GM23338 (cell line): ENCODE results near the gene IPO13. TPM values are rescaled to one million over a fixed set of nuclear protein-coding genes. Genes with fewer than 3 reads are reported as not detected.

ENCODE experiments used
- ATAC-seq: fragments of 200-7000 bp; cut with Tn5 transposase; 3 replicates; pipeline ENCODE4 v1.9.1; 2020
- DNase-seq: peaks from one replicate; pipeline ENCODE4 v3.0.0-alpha.2; 2015; ENCODE audit warnings: low spot score
- H2AFZ ChIP-seq: fragments of 200-600 bp; sonication (generic); 2 replicates; pipeline ENCODE4 v1.8.0; 2016; ENCODE audit warnings: antibody characterized with exemption, mild to moderate bottlenecking, moderate library complexity
- H3F3A ChIP-seq: fragments of 200-600 bp; sonication (generic); replicated peaks from 2 replicates; pipeline ENCODE4 v1.8.0; 2017; ENCODE audit warnings: antibody characterized with exemption, mixed run types, low read depth
- H3K27ac ChIP-seq: fragments of 200-600 bp; sonication (generic); 2 replicates; pipeline ENCODE4 v1.6.1; 2016; ENCODE audit warnings: low read depth
- H3K27me3 ChIP-seq: fragments of 200-600 bp; sonication (generic); 2 replicates; pipeline ENCODE4 v1.8.0; 2016; ENCODE audit warnings: mild to moderate bottlenecking, mixed run types, moderate library complexity; ENCODE audit not compliant: insufficient read depth
- H3K36me3 ChIP-seq: fragments of 200-600 bp; sonication (generic); 2 replicates; pipeline ENCODE4 v1.8.0; 2016; ENCODE audit warnings: mild to moderate bottlenecking; ENCODE audit not compliant: insufficient read depth
- H3K4me1 ChIP-seq: fragments of 200-600 bp; sonication (generic); 2 replicates; pipeline ENCODE4 v1.8.0; 2016; ENCODE audit warnings: mild to moderate bottlenecking, moderate library complexity; ENCODE audit not compliant: insufficient read depth
- H3K4me2 ChIP-seq: fragments of 200-600 bp; sonication (generic); 2 replicates; pipeline ENCODE4 v1.7.1; 2017; ENCODE audit warnings: mixed run types
- H3K4me3 ChIP-seq: fragments of 200-600 bp; sonication (generic); 2 replicates; pipeline ENCODE4 v1.6.1; 2016; ENCODE audit warnings: mixed run types
- H3K79me2 ChIP-seq: fragments of 200-600 bp; sonication (generic); replicated peaks from 2 replicates; pipeline ENCODE4 v1.8.0; 2017; ENCODE audit warnings: mild to moderate bottlenecking; ENCODE audit not compliant: insufficient read depth
- H3K9me2 ChIP-seq: fragments of 200-600 bp; sonication (generic); 2 replicates; pipeline ENCODE4 v1.8.0; 2017; ENCODE audit not compliant: insufficient read depth
- H4K20me1 ChIP-seq: fragments of 200-600 bp; sonication (generic); replicated peaks from 2 replicates; pipeline ENCODE4 v1.8.0; 2017; ENCODE audit warnings: mild to moderate bottlenecking; ENCODE audit not compliant: insufficient read depth
- H3K27ac Mint-ChIP-seq: 2 replicates; pipeline ENCODE4 v1.8.0; 2020; ENCODE audit warnings: inconsistent platforms, mild to moderate bottlenecking, moderate library complexity, mixed read lengths
- H3K27me3 Mint-ChIP-seq: 3 replicates; pipeline ENCODE4 v1.8.0; 2022; ENCODE audit warnings: low read depth, mild to moderate bottlenecking, moderate library complexity, mixed read lengths, inconsistent platforms; ENCODE audit not compliant: insufficient read depth, poor library complexity
- H3K36me3 Mint-ChIP-seq: 3 replicates; pipeline ENCODE4 v1.8.0; 2021; ENCODE audit warnings: low read depth, mild to moderate bottlenecking, inconsistent platforms, moderate library complexity, mixed read lengths
- H3K4me1 Mint-ChIP-seq: 3 replicates; pipeline ENCODE4 v1.8.0; 2020; ENCODE audit warnings: mild to moderate bottlenecking, inconsistent platforms, mixed read lengths
- H3K4me3 Mint-ChIP-seq: 3 replicates; pipeline ENCODE4 v1.8.0; 2021; ENCODE audit warnings: moderate library complexity, mild to moderate bottlenecking, inconsistent platforms, mixed read lengths
- H3K9me3 Mint-ChIP-seq: 3 replicates; pipeline ENCODE4 v1.8.0; 2020; ENCODE audit warnings: moderate library complexity, mild to moderate bottlenecking, inconsistent platforms, mixed read lengths
- CREB1 ChIP-seq: fragments of 250-450 bp; sonication (Bioruptor Pico); IDR thresholded peaks from 2 replicates; pipeline ENCODE4 v1.5.0; 2020; ENCODE audit warnings: low read depth, mild to moderate bottlenecking, moderate library complexity
- CTCF ChIP-seq, 2 experiments: fragments of 200-600 bp in 1 of 2; sonication (generic) in 1 of 2; conservative IDR thresholded peaks; 2 replicates each; pipeline versions ENCODE4 v1.5.1 to v1.6.1; 2016 to 2017; ENCODE audit warnings: antibody characterized with exemption in 2 of 2, low read depth in 2 of 2, mild to moderate bottlenecking in 2 of 2, moderate library complexity in 1 of 2
- ETS1 ChIP-seq: IDR thresholded peaks from 2 replicates; pipeline ENCODE4 v1.6.1; 2016; ENCODE audit warnings: antibody characterized with exemption
- EZH2 ChIP-seq: fragments of 200-600 bp; sonication (generic); IDR thresholded peaks from one replicate; pipeline ENCODE4 v1.8.0; 2017; ENCODE audit warnings: antibody characterized with exemption, mild to moderate bottlenecking, low read depth; ENCODE audit not compliant: unreplicated experiment
- EZH2phosphoT487 ChIP-seq: fragments of 200-600 bp; sonication (generic); IDR thresholded peaks from one replicate; pipeline ENCODE4 v1.8.1; 2018; ENCODE audit warnings: antibody characterized with exemption; ENCODE audit not compliant: unreplicated experiment
- JUNB ChIP-seq: IDR thresholded peaks from one replicate; pipeline ENCODE4 v1.6.1; 2016; ENCODE audit warnings: antibody characterized with exemption; ENCODE audit not compliant: unreplicated experiment
- NANOG ChIP-seq: IDR thresholded peaks from 2 replicates; pipeline ENCODE4 v1.6.1; 2016; ENCODE audit warnings: antibody characterized with exemption, borderline replicate concordance
- POLR2AphosphoS5 ChIP-seq: IDR thresholded peaks from 2 replicates; pipeline ENCODE4 v1.6.1; 2016; ENCODE audit warnings: antibody characterized with exemption, low read depth
- STAT1 ChIP-seq: IDR thresholded peaks from one replicate; pipeline ENCODE4 v1.6.1; 2016; ENCODE audit warnings: antibody characterized with exemption; ENCODE audit not compliant: unreplicated experiment
- ZNF114 ChIP-seq: fragments of 250-450 bp; sonication (Bioruptor Pico); IDR thresholded peaks from 2 replicates; pipeline ENCODE4 v1.5.0; 2020; ENCODE audit warnings: mild to moderate bottlenecking, moderate library complexity
- ZNF331 ChIP-seq: fragments of 250-450 bp; sonication (Bioruptor Pico); IDR thresholded peaks from 2 replicates; pipeline ENCODE4 v1.5.0; 2020; ENCODE audit warnings: low read depth, mild to moderate bottlenecking, moderate library complexity
- polyA plus RNA-seq: library from polyadenylated mRNA; unstranded; fragments of >200 nt; fragmentation: Nextera tagmentation; extraction: Ambion mirVana; gene quantifications from 2 replicates; pipeline ENCODE4 v1.2.1, GENCODE V29; 2016
- total RNA-seq: library from RNA; depleted of rRNA; stranded (reverse); fragments of >200 nt; shearing (Covaris generic); gene quantifications from 2 replicates; pipeline ENCODE4 v1.2.3, GENCODE V29; 2014
- TF ChIP-seq, protein P1 (sequence below): IDR thresholded peaks from one replicate; pipeline ENCODE4 v1.6.1; 2018; ENCODE audit warnings: antibody characterized with exemption; ENCODE audit not compliant: unreplicated experiment
- TF ChIP-seq, protein P2 (sequence below): fragments of 250-450 bp; sonication (Bioruptor Pico); IDR thresholded peaks from 2 replicates; pipeline ENCODE4 v1.5.0; 2020; ENCODE audit warnings: mild to moderate bottlenecking, moderate library complexity

The IPO13 gene
- total and polyA plus RNA-seq, 2 experiments from 2014 or later, result 10.4 to 22.8 TPM

DNA sequence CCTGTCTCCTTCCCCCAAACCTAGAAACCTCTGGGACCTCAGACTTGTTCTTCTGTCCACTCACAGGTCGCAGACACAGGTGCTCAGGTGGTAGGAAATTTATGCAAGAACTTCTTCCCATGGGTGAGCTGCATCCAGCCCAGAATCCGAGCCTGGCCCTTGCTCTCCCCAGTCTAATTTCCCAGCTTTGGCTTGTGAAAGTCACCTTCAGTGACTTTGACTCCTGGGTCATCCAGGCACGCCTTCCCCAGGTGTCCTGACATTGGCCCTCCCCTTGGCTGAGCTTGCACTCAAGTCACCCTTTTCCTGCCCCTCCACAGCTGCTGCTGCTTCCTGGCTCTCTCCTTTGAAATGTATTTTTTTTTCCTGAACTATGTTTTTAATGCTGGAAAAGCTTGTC is 6.6 kb downstream of the IPO13 start:
- no peaks in the 10 kb centered on the region for H3K27me3 ChIP-seq
- no peak for DNase-seq
- H2AFZ ChIP-seq, result no peak overlapping the region
- peaks cover 3% of the 10 kb centered on the region; the same call in 1 of the 2 replicates for H3K4me1 ChIP-seq
- H4K20me1 ChIP-seq, result no peaks in the 10 kb centered on the region; the same call in 1 of the 2 replicates
- peak overlapping the region; percentile 11; the same call in 1 of the 3 replicates for H3K4me3 Mint-ChIP-seq
- H3K4me1 Mint-ChIP-seq, result peaks cover 14% of the 10 kb centered on the region
- no peaks in the 10 kb centered on the region for H3K9me2 ChIP-seq
- no peak overlapping the region for H3K4me3 ChIP-seq
- no peak for ATAC-seq
- H3K27ac Mint-ChIP-seq, result 0 out of 2 replicates have a peak overlapping the region, but pooled peaks have one; percentile 23
- H3K9me3 Mint-ChIP-seq, result no peaks in the 10 kb centered on the region
- H3K36me3 Mint-ChIP-seq, result no peaks in the 10 kb centered on the region; the same call in 2 of the 3 replicates
- H3K79me2 ChIP-seq, result peaks cover 4% of the 10 kb centered on the region; the same call in 1 of the 2 replicates
- H3K4me2 ChIP-seq, result no peak overlapping the region; the same call in 1 of the 2 replicates
- H3K27ac ChIP-seq, result no peak overlapping the region
- H3K27me3 Mint-ChIP-seq, result peaks cover 16% of the 10 kb centered on the region
- TF ChIP-seq JUNB, result no peak
- no peak for TF ChIP-seq STAT1
- TF ChIP-seq EZH2phosphoT487, result no peak
- TF ChIP-seq CTCF (conservative IDR thresholded peaks at IDR 0.05; ENCODE audit: low read depth in 2 of 2), result no peak
- no peak for TF ChIP-seq CREB1 (CRISPR knock-in tag)
- TF ChIP-seq ZNF331 (CRISPR knock-in tag), result no peak
- no peak for TF ChIP-seq NANOG
- no peak for TF ChIP-seq POLR2AphosphoS5
- TF ChIP-seq, protein P1, sequence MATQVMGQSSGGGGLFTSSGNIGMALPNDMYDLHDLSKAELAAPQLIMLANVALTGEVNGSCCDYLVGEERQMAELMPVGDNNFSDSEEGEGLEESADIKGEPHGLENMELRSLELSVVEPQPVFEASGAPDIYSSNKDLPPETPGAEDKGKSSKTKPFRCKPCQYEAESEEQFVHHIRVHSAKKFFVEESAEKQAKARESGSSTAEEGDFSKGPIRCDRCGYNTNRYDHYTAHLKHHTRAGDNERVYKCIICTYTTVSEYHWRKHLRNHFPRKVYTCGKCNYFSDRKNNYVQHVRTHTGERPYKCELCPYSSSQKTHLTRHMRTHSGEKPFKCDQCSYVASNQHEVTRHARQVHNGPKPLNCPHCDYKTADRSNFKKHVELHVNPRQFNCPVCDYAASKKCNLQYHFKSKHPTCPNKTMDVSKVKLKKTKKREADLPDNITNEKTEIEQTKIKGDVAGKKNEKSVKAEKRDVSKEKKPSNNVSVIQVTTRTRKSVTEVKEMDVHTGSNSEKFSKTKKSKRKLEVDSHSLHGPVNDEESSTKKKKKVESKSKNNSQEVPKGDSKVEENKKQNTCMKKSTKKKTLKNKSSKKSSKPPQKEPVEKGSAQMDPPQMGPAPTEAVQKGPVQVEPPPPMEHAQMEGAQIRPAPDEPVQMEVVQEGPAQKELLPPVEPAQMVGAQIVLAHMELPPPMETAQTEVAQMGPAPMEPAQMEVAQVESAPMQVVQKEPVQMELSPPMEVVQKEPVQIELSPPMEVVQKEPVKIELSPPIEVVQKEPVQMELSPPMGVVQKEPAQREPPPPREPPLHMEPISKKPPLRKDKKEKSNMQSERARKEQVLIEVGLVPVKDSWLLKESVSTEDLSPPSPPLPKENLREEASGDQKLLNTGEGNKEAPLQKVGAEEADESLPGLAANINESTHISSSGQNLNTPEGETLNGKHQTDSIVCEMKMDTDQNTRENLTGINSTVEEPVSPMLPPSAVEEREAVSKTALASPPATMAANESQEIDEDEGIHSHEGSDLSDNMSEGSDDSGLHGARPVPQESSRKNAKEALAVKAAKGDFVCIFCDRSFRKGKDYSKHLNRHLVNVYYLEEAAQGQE, result no peak
- TF ChIP-seq ZNF114, result no peak
- TF ChIP-seq EZH2, result no peak
- no peak for TF ChIP-seq ETS1
- TF ChIP-seq, protein P2, sequence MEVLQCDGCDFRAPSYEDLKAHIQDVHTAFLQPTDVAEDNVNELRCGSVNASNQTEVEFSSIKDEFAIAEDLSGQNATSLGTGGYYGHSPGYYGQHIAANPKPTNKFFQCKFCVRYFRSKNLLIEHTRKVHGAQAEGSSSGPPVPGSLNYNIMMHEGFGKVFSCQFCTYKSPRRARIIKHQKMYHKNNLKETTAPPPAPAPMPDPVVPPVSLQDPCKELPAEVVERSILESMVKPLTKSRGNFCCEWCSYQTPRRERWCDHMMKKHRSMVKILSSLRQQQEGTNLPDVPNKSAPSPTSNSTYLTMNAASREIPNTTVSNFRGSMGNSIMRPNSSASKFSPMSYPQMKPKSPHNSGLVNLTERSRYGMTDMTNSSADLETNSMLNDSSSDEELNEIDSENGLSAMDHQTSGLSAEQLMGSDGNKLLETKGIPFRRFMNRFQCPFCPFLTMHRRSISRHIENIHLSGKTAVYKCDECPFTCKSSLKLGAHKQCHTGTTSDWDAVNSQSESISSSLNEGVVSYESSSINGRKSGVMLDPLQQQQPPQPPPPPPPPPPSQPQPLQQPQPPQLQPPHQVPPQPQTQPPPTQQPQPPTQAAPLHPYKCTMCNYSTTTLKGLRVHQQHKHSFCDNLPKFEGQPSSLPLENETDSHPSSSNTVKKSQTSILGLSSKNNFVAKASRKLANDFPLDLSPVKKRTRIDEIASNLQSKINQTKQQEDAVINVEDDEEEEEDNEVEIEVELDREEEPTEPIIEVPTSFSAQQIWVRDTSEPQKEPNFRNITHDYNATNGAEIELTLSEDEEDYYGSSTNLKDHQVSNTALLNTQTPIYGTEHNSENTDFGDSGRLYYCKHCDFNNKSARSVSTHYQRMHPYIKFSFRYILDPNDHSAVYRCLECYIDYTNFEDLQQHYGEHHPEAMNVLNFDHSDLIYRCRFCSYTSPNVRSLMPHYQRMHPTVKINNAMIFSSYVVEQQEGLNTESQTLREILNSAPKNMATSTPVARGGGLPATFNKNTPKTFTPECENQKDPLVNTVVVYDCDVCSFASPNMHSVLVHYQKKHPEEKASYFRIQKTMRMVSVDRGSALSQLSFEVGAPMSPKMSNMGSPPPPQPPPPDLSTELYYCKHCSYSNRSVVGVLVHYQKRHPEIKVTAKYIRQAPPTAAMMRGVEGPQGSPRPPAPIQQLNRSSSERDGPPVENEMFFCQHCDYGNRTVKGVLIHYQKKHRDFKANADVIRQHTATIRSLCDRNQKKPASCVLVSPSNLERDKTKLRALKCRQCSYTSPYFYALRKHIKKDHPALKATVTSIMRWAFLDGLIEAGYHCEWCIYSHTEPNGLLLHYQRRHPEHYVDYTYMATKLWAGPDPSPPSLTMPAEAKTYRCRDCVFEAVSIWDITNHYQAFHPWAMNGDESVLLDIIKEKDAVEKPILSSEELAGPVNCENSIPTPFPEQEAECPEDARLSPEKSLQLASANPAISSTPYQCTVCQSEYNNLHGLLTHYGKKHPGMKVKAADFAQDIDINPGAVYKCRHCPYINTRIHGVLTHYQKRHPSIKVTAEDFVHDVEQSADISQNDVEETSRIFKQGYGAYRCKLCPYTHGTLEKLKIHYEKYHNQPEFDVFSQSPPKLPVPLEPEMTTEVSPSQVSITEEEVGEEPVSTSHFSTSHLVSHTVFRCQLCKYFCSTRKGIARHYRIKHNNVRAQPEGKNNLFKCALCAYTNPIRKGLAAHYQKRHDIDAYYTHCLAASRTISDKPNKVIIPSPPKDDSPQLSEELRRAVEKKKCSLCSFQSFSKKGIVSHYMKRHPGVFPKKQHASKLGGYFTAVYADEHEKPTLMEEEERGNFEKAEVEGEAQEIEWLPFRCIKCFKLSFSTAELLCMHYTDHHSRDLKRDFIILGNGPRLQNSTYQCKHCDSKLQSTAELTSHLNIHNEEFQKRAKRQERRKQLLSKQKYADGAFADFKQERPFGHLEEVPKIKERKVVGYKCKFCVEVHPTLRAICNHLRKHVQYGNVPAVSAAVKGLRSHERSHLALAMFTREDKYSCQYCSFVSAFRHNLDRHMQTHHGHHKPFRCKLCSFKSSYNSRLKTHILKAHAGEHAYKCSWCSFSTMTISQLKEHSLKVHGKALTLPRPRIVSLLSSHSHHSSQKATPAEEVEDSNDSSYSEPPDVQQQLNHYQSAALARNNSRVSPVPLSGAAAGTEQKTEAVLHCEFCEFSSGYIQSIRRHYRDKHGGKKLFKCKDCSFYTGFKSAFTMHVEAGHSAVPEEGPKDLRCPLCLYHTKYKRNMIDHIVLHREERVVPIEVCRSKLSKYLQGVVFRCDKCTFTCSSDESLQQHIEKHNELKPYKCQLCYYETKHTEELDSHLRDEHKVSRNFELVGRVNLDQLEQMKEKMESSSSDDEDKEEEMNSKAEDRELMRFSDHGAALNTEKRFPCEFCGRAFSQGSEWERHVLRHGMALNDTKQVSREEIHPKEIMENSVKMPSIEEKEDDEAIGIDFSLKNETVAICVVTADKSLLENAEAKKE (CRISPR knock-in tag), result no peak
- H3F3A ChIP-seq, result no peaks in the 10 kb centered on the region
- no peaks in the 10 kb centered on the region for H3K36me3 ChIP-seq
